Peyer's patch (tissue), 4 donors: ENCODE data around the gene KCNC3. TPM values are rescaled to one million over a fixed set of nuclear protein-coding genes. Genes with fewer than 3 reads are reported as not detected.

Source experiments
- DNase-seq, 3 donors: peaks; one replicate each; pipeline ENCODE4 v3.0.0-alpha.2; 2017 to 2019
- H3K27ac ChIP-seq, 4 donors: fragments of 200-600 bp; sonication (generic); one replicate each; pipeline ENCODE4 v1.5.1; 2016 to 2019
- H3K27me3 ChIP-seq, 2 donors: fragments of 200-600 bp; sonication (generic); one replicate each; pipeline ENCODE4 v1.5.1; 2019
- H3K36me3 ChIP-seq, 3 donors: fragments of 200-600 bp; sonication (generic); one replicate each; pipeline ENCODE4 v1.5.1; 2016 to 2019
- H3K4me1 ChIP-seq, 4 donors: fragments of 200-600 bp; sonication (generic); one replicate each; pipeline ENCODE4 v1.5.1; 2016 to 2019
- H3K4me3 ChIP-seq, 4 donors: fragments of 200-600 bp; sonication (generic); 1 replicate in 3 of 4; 2 replicates in 1 of 4; pipeline ENCODE4 v1.5.1; 2016 to 2019; ENCODE audit warnings: mild to moderate bottlenecking in 1 of 4
- H3K9me3 ChIP-seq, 4 donors: fragments of 200-600 bp; sonication (generic); one replicate each; pipeline ENCODE4 v1.5.1; 2016 to 2019; ENCODE audit warnings: mild to moderate bottlenecking in 1 of 4
- POLR2A ChIP-seq, 2 donors: fragments of 450-650 bp; IDR thresholded peaks; one replicate each; pipeline ENCODE4 v1.5.1; 2017; ENCODE audit warnings: antibody characterized with exemption in 2 of 2, mild to moderate bottlenecking in 2 of 2, moderate library complexity in 2 of 2
- total RNA-seq, 4 donors: library from RNA; depleted of rRNA; stranded (reverse); fragments of >200 nt; gene quantifications; one replicate each; pipeline ENCODE4 v1.1.0, GENCODE V29; 2016
- TF ChIP-seq, protein P1 (sequence below), 6 experiments: fragments of 450-650 bp in 4 of 6; fragments of 200-600 bp in 2 of 6; sonication (generic) in 1 of 6; IDR thresholded peaks; one replicate each; pipeline ENCODE4 v1.5.1; 2017 to 2019; ENCODE audit warnings: antibody characterized with exemption in 6 of 6, mild to moderate bottlenecking in 3 of 6, moderate library complexity in 1 of 6

The KCNC3 gene
- 1 to 10 TPM in 2 of 4 donors, under 1 TPM in 2; 0.18 to 3.3 (median 1.1) TPM for total RNA-seq

DNA sequence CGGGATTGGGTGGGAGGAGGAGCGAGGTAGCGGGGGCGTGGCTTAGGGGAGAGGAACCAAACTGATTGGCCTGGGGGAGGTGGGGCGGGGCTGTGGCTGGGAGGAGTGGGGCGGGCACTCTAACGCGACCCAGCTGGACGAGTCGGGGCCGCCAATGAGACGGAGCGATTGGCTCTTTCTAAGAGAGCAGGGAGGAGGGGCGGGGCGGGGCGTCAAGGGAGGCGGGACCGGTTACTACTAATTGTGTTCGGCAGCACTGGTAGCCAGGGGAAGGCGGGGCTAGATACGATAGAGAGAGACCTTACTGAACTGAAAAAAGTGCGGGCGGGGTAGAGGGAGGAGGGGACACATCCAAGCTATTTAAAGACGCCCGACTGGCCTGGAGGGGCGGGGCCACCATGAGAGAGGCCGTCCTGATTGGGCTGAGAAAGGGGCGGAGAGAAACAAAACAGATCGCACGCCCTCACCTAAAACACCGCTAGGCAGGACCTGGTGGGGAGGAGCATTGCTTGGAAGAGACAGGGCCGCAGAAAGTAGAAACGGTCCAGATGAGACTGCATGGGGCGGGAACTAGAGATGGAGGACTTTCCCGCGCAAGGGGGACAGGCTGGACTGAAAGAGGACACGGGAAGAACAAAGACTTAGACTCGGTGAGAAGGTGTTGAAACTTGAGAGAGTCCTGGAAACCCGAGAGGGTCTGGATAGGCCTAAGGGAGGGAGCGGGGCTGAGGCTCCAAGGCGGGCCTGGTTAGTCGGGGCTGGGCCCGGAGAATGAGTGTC lies at the start of gene KCNC3:
Gene KCNC3 (minus strand): TSS at position 232 of the 780 bp plus-strand sequence. CDS start 295 bp downstream, outside the sequence.
- Histone ChIP-seq H3K36me3 (no peaks in the 10 kb centered on the region), H3K4me1 (peaks cover 0 to 61% (median 25%) of the 10 kb centered on the region in 4 donors), H3K9me3 (peaks cover 0 to 4% (median 0%) of the 10 kb centered on the region in 4 donors), H3K4me3 (peak within 1 kb of the TSS; percentile 27 to 52 (median 48)), H3K27ac (peak within 1 kb of the TSS; percentile 19 to 79 (median 52)), H3K27me3 (peaks cover 0 to 38% of the 10 kb centered on the region in 2 donors)
- DNase-seq: peak; percentile 98 to 100 (median 99)
- TF ChIP-seq, protein P1, sequence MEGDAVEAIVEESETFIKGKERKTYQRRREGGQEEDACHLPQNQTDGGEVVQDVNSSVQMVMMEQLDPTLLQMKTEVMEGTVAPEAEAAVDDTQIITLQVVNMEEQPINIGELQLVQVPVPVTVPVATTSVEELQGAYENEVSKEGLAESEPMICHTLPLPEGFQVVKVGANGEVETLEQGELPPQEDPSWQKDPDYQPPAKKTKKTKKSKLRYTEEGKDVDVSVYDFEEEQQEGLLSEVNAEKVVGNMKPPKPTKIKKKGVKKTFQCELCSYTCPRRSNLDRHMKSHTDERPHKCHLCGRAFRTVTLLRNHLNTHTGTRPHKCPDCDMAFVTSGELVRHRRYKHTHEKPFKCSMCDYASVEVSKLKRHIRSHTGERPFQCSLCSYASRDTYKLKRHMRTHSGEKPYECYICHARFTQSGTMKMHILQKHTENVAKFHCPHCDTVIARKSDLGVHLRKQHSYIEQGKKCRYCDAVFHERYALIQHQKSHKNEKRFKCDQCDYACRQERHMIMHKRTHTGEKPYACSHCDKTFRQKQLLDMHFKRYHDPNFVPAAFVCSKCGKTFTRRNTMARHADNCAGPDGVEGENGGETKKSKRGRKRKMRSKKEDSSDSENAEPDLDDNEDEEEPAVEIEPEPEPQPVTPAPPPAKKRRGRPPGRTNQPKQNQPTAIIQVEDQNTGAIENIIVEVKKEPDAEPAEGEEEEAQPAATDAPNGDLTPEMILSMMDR (IDR thresholded peaks at IDR 0.05): no peak
- peak in 1 of 2 donors; percentile 19 for TF ChIP-seq POLR2A (IDR thresholded peaks at IDR 0.05)

DNA sequence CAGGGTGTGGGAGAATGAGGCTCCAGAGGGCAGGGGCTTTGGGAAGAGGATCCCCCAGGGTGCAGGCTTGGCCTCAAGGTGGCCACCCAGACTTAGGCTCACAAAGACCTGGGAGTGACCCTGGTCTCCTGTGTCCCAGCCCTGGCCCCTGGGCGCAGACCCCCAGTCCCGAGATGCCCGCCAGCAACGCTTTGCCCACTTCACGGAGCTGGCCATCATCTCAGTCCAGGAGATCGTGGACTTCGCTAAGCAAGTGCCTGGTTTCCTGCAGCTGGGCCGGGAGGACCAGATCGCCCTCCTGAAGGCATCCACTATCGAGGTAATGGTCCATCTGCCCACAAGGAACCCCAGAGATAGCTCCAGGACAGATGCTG lies 49.7 kb upstream of the KCNC3 start:
- H3K4me3 ChIP-seq: no peak overlapping the region
- peaks cover 0 to 9% (median 2%) of the 10 kb centered on the region in 4 donors for H3K4me1 ChIP-seq
- peaks cover 0 to 54% (median 0%) of the 10 kb centered on the region in 3 donors for H3K36me3 ChIP-seq
- no peaks in the 10 kb centered on the region for H3K27me3 ChIP-seq
- no peak overlapping the region for H3K27ac ChIP-seq
- H3K9me3 ChIP-seq: no peaks in the 10 kb centered on the region
- DNase-seq: no peak
- TF ChIP-seq POLR2A (IDR thresholded peaks at IDR 0.05): no peak
- TF ChIP-seq, protein P1 (IDR thresholded peaks at IDR 0.05): no peak

DNA sequence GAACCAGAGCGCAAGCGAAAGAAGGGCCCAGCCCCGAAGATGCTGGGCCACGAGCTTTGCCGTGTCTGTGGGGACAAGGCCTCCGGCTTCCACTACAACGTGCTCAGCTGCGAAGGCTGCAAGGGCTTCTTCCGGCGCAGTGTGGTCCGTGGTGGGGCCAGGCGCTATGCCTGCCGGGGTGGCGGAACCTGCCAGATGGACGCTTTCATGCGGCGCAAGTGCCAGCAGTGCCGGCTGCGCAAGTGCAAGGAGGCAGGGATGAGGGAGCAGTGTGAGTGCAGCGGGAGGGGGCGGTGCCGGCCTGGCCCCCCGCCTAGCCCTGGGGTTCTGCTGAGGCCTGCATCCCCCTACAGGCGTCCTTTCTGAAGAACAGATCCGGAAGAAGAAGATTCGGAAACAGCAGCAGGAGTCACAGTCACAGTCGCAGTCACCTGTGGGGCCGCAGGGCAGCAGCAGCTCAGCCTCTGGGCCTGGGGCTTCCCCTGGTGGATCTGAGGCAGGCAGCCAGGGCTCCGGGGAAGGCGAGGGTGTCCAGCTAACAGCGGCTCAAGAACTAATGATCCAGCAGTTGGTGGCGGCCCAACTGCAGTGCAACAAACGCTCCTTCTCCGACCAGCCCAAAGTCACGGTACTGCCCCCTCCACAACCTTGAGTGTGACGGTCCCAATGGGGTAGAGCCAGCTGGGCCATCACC lies 49.1 kb upstream of the KCNC3 start:
- Histone ChIP-seq H3K4me1 (peaks cover 0 to 4% (median 2%) of the 10 kb centered on the region in 4 donors), H3K27me3 (no peaks in the 10 kb centered on the region), H3K9me3 (no peaks in the 10 kb centered on the region), H3K27ac (no peak overlapping the region), H3K4me3 (no peak overlapping the region), H3K36me3 (peaks cover 0 to 54% (median 0%) of the 10 kb centered on the region in 3 donors)
- no peak for DNase-seq
- TF ChIP-seq POLR2A (IDR thresholded peaks at IDR 0.05): no peak
- TF ChIP-seq, protein P1 (IDR thresholded peaks at IDR 0.05): no peak

DNA sequence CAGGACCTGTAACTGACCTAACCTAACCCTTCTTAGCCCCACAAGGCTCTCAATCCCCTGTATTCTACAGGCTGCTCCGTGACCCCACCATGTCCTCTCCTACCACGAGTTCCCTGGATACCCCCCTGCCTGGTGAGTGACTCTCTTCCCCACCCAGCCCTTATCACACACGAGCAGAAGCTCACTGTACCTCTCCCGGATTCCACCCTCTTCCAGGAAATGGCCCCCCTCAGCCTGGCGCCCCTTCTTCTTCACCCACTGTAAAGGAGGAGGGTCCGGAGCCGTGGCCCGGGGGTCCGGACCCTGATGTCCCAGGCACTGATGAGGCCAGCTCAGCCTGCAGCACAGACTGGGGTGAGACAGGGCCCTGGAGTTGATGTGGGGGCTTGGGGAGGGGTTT lies 48.3 kb upstream of the KCNC3 start:
- Histone ChIP-seq H3K4me1 (peaks cover 0 to 4% (median 2%) of the 10 kb centered on the region in 4 donors), H3K27me3 (no peaks in the 10 kb centered on the region), H3K4me3 (no peak overlapping the region), H3K27ac (peak overlapping the region in 2 of 4 donors; percentile 97 to 99), H3K9me3 (no peaks in the 10 kb centered on the region), H3K36me3 (peaks cover 0 to 52% (median 0%) of the 10 kb centered on the region in 3 donors)
- no peak for TF ChIP-seq POLR2A (IDR thresholded peaks at IDR 0.05)
- DNase-seq: no peak

DNA sequence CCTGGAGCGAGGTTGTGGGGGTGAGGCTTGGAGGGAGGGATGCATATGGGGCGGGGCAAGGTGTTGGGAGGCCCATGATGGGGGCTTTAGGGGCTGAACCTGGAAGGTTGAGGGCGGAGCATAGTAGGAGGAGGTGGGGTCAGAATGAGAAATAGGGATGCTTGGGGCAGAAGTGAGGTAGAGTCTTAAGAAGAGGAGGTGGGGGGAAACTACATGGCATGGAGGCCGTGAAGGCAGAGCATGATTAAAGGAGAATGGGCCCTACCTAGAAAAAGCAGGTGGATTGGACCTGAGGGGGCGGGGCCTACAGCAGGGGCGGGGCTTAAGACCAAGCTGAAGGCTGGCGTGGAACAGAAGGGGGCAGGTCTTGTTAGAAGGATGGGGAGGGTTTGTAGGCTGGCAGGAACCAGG lies 47.9 kb upstream of the KCNC3 start:
- H3K27ac ChIP-seq: peak overlapping the region; percentile 94 to 99 (median 98)
- H3K27me3 ChIP-seq: no peaks in the 10 kb centered on the region
- H3K4me3 ChIP-seq: peak overlapping the region; percentile 70 to 92 (median 76)
- peaks cover 0 to 4% (median 2%) of the 10 kb centered on the region in 4 donors for H3K4me1 ChIP-seq
- peaks cover 0 to 47% (median 0%) of the 10 kb centered on the region in 3 donors for H3K36me3 ChIP-seq
- no peak for TF ChIP-seq POLR2A (IDR thresholded peaks at IDR 0.05)
- TF ChIP-seq, protein P1 (IDR thresholded peaks at IDR 0.05): no peak
- no peaks in the 10 kb centered on the region for H3K9me3 ChIP-seq
- DNase-seq: peak; percentile 42 to 80 (median 72)
